ENCODE measurements around the gene FITM2. TPM values are rescaled to one million over a fixed set of nuclear protein-coding genes. Genes with fewer than 3 reads are reported as not detected.

FITM2 gene
- total RNA-seq, 6 donors from 2014 or later, result 8.7 to 15.7 (median 10.9) TPM

DNA sequence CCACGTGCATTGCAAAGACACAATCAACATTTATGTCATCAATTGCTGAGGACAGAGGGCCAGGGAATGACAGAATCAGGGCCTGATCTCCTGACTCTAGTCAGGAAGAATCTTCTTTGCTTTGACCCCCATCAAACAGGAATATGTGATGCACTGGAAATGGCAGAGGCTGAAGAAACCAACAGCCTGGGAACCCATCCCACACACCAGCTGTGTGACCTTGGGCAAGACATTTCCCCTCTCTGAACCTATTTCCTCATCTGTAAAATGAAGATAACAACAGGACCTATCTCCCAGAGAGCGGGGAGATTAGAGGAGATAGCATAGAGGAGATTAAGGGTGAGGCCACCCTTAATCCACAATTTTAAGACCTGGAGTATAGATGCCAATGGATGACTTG lies 46.0 kb upstream of the FITM2 start:
- H3K9me3 ChIP-seq, result no peaks in the 10 kb centered on the region
- ATAC-seq (ENCODE audit: low FRiP score in 2 of 2) (no peak), DNase-seq (no peak)
- no peak overlapping the region for H3K27ac ChIP-seq
- no peaks in the 10 kb centered on the region for H3K36me3 ChIP-seq
- TF ChIP-seq POLR2A (IDR thresholded peaks at IDR 0.05) (no peak), CTCF (IDR thresholded peaks at IDR 0.05) (no peak), EP300 (IDR thresholded peaks at IDR 0.05) (no peak), POLR2AphosphoS5 (IDR thresholded peaks at IDR 0.05) (no peak)
- H3K4me1 ChIP-seq, result peaks cover 0 to 6% (median 0%) of the 10 kb centered on the region in 4 donors
- H3K27me3 ChIP-seq, result no peaks in the 10 kb centered on the region
- WGBS, 2 donors, result 34 to 49% methylated on average over 2 of the region's 2 CpGs
- H3K4me3 ChIP-seq, result no peak overlapping the region

GRCh38 chr20:44356353-44356723 lies 45.3 kb upstream of the FITM2 start:
- DNase-seq, result no peak
- no peak for ATAC-seq (ENCODE audit: low FRiP score in 2 of 2)
- H3K27me3 ChIP-seq, result no peaks in the 10 kb centered on the region
- TF ChIP-seq POLR2A (IDR thresholded peaks at IDR 0.05), result no peak
- no peak for TF ChIP-seq EP300 (IDR thresholded peaks at IDR 0.05)
- TF ChIP-seq POLR2AphosphoS5 (IDR thresholded peaks at IDR 0.05), result no peak
- TF ChIP-seq CTCF (IDR thresholded peaks at IDR 0.05), result no peak
- no peaks in the 10 kb centered on the region for H3K36me3 ChIP-seq
- H3K9me3 ChIP-seq, result no peaks in the 10 kb centered on the region
- peaks cover 0 to 6% (median 0%) of the 10 kb centered on the region in 4 donors for H3K4me1 ChIP-seq
- 75 to 77% methylated on average over 14 of the region's 14 CpGs for WGBS, 2 donors
- no peak overlapping the region for H3K27ac ChIP-seq
- peak overlapping the region in 1 of 4 donors; percentile 6 for H3K4me3 ChIP-seq

- Histone ChIP-seq H3K27me3 (no peaks in the 10 kb centered on the region), H3K36me3 (no peaks in the 10 kb centered on the region), H3K27ac (no peak within 1 kb of the TSS), H3K4me1 (peaks cover 0 to 6% (median 0%) of the 10 kb centered on the region in 4 donors), H3K9me3 (no peaks in the 10 kb centered on the region), H3K4me3 (peak within 1 kb of the TSS in 1 of 4 donors; percentile 6)
- WGBS, 2 donors, result 68 to 73% methylated on average over 17 to 40 of the region's 40 CpGs
- TF ChIP-seq CTCF (IDR thresholded peaks at IDR 0.05) (no peak), EP300 (IDR thresholded peaks at IDR 0.05) (no peak), POLR2A (IDR thresholded peaks at IDR 0.05) (no peak), POLR2AphosphoS5 (IDR thresholded peaks at IDR 0.05) (no peak)
- DNase-seq, result peak in 1 of 2 donors; percentile 66
- ATAC-seq (ENCODE audit: low FRiP score in 2 of 2), result no peak
These were observed 44.7 kb upstream of the FITM2 start, which contains the start of gene HNF4A for GRCh38 chr20:44355498-44356352. Gene HNF4A, plus strand, starts transcription at chr20:44355699. Its CDS starts 106 bp downstream, at chr20:44355805.

DNA sequence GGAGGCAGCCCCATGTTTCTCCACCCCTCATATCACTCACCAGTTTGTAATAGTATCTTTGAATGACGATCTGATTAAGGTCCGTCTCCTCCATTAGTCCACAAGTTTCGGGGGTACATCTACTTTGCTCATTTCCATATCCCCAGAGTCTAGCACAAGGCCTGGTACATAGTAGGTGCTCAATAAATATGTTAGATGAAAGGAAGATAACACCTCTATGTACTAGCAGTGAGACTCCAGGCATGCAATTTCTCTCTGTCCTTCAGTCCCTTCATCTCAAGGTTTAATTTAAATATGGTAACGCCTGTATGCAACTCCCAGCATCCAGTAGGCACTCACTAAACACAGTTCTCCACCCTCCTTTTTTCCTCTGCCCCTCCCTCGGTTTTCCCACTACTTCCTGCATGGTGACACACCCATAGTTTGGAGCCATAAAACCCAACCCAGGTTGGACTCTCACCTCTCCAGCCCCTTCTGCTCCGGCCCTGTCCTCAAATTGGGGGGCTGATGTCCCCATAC lies 44.0 kb upstream of the FITM2 start:
- DNase-seq (no peak), ATAC-seq (ENCODE audit: low FRiP score in 2 of 2) (no peak)
- TF ChIP-seq EP300 (IDR thresholded peaks at IDR 0.05) (no peak), POLR2AphosphoS5 (IDR thresholded peaks at IDR 0.05) (no peak), POLR2A (IDR thresholded peaks at IDR 0.05) (no peak), CTCF (IDR thresholded peaks at IDR 0.05) (no peak)
- Histone ChIP-seq H3K9me3 (no peaks in the 10 kb centered on the region), H3K36me3 (no peaks in the 10 kb centered on the region), H3K4me3 (no peak overlapping the region), H3K27me3 (no peaks in the 10 kb centered on the region), H3K27ac (no peak overlapping the region), H3K4me1 (peaks cover 0 to 6% (median 0%) of the 10 kb centered on the region in 4 donors)
- 81% methylated on average over 6 of the region's 6 CpGs for WGBS, 2 donors

Data from upper lobe of left lung (tissue), 6 donors.